Activated effector memory CD4-positive, alpha-beta T cell treated with anti-CD3 and anti-CD28 coated beads, Interleukin-2, amount 50 U/mL, for 16 hours (primary cell): Measurements from ENCODE around the gene ACACA.

ENCODE experiments used
- DNase-seq: peaks from one replicate; pipeline ENCODE4 v3.0.0-alpha.2; 2020

ACACA gene

DNA sequence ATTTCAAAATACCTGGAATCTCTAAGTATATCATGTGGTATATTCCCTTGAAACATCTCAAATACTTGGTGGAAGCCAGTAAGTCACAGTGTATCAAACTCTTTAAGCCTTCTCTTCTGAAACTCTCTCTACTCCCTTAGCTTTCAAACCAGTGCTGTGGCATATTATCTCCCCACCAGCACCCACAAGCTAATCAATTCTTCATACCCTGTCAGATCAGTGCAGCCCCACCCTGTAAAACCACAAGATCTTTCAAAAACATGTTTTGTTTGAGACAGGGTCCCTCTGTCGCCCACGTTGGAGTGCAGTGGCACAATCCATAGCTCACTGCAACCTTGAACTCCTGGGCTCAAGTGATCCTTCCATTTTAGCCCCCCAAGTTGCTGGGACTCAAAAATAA, 122.4 kb downstream of the ACACA start:
- DNase-seq = no peak

DNA sequence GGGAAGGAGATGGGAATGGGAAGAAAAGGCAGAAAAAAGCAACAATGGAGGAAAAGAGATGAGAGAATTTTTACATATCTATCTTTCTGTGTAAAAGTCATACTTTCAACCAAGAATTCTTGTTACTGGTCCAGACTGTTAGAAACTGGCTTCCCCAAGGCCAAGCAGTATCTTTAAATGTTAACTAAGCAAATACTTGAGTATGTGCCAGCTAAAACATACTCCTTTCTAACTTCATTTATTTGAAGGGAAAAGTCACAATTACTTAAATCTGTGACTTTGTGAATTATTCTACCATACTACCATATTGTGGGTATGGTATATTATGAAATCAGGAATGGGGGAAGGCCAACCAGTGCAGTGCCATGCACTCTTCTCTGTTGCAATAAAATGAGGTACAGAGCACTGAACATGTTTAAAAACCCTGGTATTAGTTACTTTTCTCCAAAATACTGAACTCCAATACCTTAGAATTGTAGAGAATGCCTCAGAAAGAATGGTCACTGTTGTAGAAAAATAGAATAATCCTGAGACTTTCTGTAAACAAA, 123.1 kb downstream of the ACACA start:
- no peak for DNase-seq

GRCh38 chr17:37280841-37281240, 125.8 kb downstream of the ACACA start:
- no peak for DNase-seq

- no peak for DNase-seq
Observed at GRCh38 chr17:37278247-37278894, 128.3 kb downstream of the ACACA start.

DNA sequence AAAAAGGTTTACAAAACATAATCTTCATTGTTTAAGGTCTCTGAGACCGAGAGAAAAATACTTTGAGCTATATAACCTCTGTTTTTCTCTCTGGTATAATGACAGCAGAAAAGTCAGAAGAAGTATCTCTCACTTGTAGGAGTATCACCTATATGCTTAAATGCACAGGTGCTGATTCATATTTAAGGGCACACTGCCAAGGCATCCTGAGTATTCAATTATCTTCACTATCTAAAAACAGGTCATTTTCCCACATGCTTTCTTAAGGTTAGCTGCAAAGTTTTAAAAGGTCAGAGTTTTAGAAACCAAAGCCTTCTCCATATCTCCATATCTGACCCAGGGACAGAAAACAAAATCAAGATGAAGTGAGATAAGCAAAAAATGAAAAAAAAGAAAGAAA, 130.2 kb downstream of the ACACA start:
- no peak for DNase-seq

DNA sequence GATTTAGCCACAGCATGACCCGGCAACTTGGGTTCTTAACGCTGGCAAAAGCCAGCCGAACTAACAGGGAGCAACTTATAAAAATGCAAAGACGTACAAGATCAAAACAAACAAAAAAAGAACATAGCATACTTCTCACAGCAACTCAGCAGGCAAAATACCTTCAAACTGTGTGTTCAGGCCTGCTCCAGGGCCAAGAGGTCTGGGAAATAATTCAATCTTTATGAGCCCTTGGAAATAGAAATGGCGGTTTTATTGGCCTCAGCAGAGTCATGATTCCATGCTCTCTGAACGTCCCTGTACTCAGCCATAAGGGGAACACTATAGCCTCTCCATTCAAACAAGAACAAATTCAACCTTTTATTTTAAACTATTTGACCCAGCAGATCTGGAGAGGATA, 132.2 kb downstream of the ACACA start:
- no peak for DNase-seq

DNA sequence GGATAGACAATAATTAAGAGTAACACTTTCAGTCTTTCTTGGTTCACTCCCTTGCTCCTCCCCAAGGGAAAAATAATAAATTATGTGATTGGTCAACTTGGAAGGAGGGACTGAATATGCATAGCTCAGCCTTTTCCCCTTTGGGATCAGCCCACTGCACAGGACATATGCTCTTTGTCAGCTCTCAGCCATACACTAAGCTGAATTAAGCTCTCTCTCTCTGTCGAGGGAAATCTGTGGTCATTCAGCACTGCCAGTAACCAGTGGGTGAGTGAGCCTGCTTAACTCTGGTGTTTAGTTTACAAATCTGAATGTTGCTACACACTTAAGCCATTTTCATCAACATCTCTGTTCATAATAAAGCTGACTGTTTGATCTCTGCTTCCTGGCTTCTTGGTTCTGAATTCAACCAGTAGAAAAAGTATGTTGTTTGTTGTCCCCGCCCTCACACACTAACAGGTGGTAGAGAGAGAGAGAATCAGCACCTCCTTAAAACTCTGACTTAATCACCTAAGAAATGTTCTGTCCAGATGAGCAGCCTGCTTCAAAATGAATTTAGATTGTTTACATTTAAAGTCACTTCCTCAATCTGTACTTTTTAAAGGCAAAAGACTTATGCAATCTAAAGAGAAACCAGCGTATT, 133.1 kb downstream of the ACACA start:
- no peak for DNase-seq

DNA sequence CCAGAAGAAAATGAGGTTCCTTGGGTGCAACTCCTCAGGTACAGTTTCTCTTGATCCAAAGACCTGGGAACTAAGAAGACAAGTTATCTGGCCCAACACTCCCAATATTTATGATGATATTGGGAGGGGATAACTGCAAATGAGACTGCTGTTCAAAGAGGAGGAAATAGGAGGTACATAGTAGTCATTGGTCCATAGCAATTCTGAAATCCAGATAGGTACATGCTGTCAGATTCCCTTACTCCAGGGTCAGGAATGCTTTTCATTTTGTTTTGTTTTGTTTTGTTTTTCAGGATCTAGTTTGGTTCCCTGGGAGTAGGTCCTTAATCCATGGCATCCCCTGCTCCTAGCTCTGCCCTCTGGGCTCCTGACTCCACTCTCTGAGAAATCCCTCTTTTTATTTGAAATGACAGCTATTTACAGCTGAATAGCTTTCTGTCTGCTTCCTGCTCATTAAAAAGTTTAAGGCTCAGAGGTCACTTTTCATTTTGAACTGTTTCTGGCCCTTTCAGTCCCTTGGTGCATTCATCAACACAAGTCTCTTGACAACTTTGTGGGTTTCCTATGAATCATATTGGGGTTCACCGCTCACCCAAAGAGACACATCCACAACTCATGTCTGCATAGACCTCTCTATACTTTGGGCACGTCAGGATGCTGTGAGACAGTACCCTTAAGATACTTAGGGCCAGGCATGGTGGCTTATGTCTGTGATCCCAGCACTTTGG, 141.0 kb downstream of the ACACA start:
- no peak for DNase-seq

GRCh38 chr17:37261286-37261685, 145.3 kb downstream of the ACACA start:
- no peak for DNase-seq

- no peak for DNase-seq
Observed at GRCh38 chr17:37259030-37259735, 147.5 kb downstream of the ACACA start.

- DNase-seq = no peak
Observed at GRCh38 chr17:37256627-37257026, 150.0 kb downstream of the ACACA start.

DNA sequence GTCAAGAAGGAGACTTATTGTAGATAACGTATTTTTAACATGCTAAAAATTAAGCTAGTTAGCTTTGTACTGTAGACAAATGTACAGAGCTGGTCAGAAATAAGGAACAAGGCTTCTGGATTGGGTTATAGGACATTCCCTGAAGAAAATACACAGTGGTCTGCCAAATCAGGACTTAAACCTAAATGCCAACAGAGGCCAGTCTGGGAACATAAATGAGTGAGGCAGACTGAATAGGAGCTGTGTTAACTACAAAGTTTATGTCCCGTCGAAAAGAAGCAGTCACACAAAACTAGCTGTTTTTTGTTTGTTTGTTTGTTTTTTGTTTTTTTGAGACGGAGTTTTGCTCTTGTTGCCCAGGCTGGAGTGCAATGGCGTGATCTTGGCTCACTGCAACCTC, 151.2 kb downstream of the ACACA start:
- no peak for DNase-seq

DNA sequence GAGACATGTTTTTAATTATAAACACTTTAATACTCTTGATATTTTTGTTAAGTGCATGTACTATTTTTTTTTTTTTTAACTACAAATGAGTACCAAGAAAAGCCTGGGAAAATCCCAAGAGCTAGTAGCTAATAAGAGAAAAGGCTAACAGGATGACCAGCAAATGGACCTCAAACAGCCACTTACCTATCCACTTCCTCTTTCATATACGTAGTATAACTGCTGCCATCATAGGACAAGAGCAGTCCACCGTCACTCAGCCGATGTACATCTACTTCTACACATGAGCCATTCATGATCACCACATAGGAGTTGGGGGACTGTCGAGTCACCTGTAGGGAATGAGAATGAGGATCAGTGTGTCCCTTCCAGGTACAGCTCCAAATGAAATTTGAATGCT, 158.8 kb downstream of the ACACA start:
- DNase-seq = no peak

DNA sequence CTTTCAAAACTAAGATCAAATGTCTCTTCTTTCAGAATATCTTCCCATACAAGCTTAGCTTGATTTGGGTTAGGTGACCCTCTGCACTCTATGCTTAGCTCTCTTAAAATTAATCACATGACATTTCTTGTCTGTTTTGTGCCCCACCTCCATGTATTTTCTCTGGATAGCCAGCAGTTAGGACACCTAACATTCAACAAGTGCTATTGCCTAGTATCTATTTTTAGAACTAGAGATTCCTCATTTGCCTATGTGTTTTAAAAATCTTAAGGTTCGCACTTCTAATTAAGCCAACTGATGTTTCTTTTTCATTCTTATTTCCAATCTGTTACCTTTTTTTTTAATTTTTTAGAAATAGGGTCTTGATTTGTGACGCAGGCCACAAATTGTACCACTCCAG, 160.6 kb downstream of the ACACA start:
- no peak for DNase-seq

DNA sequence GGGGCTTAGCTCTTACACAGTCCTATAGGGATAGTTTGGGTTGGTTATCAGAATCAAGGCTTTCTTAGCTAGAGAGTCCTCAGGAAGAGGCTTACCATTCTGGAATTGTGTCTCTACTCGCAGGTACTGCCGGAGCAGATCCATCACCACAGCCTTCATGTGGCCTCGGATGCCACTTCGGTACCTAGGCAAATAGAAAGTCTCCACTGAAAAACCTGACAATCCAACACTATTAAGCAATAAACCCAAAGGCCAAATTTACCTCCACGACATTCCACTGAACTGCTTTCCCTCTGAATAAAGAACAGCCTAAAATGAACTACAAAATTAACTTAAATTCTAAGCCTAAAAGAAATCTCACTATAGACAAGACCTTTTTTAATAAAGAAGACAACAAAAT, 166.3 kb downstream of the ACACA start:
- DNase-seq = no peak

DNA sequence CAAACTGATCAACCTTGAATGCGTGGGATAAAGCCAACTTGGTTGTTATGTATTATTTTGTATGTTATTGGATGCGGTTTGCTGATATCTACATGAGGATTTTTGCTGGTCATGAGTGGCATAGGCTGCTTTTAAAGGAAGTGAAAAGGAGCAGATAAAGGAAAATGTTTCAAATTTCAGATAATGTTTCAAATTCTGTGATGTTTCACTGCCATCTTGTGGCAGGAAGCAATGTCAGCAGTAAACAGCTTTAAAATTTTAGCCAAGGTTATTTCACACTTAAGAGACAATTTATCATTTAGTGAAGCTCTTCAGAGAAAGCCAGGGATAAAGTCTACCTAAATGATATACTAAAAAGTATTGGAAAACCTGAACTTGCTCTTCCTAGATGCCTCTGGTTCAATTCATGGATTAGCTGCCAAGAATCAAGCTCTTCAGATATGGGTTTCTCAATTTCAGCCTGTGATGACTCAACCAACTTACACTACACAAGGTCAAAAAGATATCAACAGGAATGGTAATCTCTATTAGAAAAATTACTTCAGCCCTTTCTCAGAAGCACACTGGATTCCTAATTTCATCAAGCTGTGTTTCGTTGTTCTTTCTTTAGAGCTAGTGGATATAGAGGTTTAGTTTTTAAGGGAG, 166.8 kb downstream of the ACACA start:
- DNase-seq = no peak

DNA sequence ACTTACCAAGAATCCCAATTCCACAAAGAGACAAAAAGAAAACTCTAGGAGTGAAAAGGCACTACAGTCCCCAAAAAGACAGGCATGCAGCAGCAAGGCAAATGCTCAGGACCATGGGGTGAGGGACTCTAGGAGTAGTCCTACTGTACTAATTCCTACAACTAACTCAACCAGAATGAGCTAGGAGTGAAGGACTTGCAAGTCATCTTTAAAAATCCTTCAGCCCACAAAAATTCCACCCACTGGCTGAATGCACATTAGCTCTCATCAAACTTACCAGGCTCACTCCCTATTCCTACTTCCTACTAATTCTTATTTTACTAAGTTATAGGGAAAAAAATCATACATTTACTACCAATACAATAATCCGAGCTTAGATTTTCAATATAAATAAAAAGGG, 172.5 kb downstream of the ACACA start:
- no peak for DNase-seq

GRCh38 chr17:37233036-37233435, 173.6 kb downstream of the ACACA start:
- DNase-seq = no peak

- DNase-seq = no peak
Observed at GRCh38 chr17:37231887-37232286, 174.7 kb downstream of the ACACA start.

DNA sequence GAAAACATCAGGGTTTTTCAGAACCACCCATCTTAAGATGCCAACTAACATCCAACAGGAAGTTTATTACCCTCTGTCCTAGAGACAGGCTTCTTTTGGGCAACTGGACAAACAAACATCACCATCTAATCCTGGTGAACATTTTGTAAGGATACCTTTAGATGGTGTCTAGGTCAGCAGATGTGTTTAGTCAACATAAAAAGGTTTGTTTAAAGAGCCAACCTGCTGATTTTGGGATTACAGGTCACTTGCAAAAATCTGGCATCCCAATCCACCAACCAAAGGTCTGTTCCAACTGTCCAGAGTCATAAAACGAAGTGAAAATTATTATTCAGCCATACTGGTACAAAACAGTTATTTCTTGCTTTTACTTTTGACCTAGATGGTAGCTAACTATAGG, 176.0 kb downstream of the ACACA start:
- no peak for DNase-seq

DNA sequence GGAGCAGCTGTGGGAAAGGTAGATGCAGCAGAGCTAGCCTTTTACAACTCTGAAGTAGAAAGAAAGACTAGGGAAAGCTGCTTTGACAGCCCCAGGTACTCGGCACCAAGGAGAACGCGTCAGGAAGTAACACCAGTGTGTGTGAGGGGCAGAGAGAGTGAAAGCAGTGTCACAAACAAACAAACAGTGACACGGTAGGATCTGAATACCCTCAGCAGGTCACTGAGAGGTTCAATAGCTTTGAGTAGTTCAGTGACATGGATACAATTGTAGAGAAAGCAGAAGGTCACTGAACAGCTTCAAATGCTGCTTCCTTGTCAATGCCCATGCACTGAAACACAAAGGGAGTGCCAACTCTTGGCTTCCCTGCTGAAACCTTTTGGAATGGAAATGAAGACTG, 181.2 kb downstream of the ACACA start:
- DNase-seq = no peak

- no peak for DNase-seq
Observed at GRCh38 chr17:37221865-37222264, 184.8 kb downstream of the ACACA start.

- DNase-seq = peak; percentile 63
Observed at GRCh38 chr17:37220607-37220953, 186.1 kb downstream of the ACACA start.
